ENCODE data around the gene SLC2A8. TPM values are rescaled to one million over a fixed set of nuclear protein-coding genes. Genes with fewer than 3 reads are reported as not detected.

SLC2A8 gene
- total RNA-seq, 4 donors from 2014 or later, result 25.4 to 38.2 (median 29.9) TPM

- Histone ChIP-seq H3K27ac (no peak overlapping the region), H3K4me3 (replicated peaks in 1 of 3) (no peak overlapping the region), H3K4me1 (peaks cover 14 to 36% of the 10 kb centered on the region in 2 donors), H3K9me3 (no peaks in the 10 kb centered on the region), H3K36me3 (peaks cover 48 to 59% of the 10 kb centered on the region in 2 donors), H3K27me3 (no peaks in the 10 kb centered on the region)
- intact Hi-C loops (cut with DNase I), result no loop called here
- 84 to 90% methylated on average over 4 of the region's 4 CpGs for WGBS, 2 donors
- DNase-seq, result no peak
- TF ChIP-seq POLR2A (IDR thresholded peaks at IDR 0.05) (no peak), CTCF (IDR thresholded peaks at IDR 0.05) (no peak)
Measured at GRCh38 chr9:127445851-127446712, 49.1 kb downstream of the SLC2A8 start.

GRCh38 chr9:127446713-127447415 is 49.9 kb downstream of the SLC2A8 start:
- WGBS, 2 donors, result 86 to 93% methylated on average over 7 of the region's 7 CpGs
- intact Hi-C loops (cut with DNase I), result no loop called here
- Histone ChIP-seq H3K27me3 (no peaks in the 10 kb centered on the region), H3K4me1 (peaks cover 15 to 36% of the 10 kb centered on the region in 2 donors), H3K9me3 (no peaks in the 10 kb centered on the region), H3K36me3 (peaks cover 44 to 53% of the 10 kb centered on the region in 2 donors), H3K4me3 (replicated peaks in 1 of 3) (no peak overlapping the region), H3K27ac (no peak overlapping the region)
- no peak for TF ChIP-seq CTCF (IDR thresholded peaks at IDR 0.05)
- no peak for DNase-seq

GRCh38 chr9:127447416-127448111 is 50.6 kb downstream of the SLC2A8 start:
- Histone ChIP-seq H3K36me3 (peaks cover 44 to 46% of the 10 kb centered on the region in 2 donors), H3K9me3 (no peaks in the 10 kb centered on the region), H3K4me1 (peaks cover 22 to 42% of the 10 kb centered on the region in 2 donors), H3K27ac (no peak overlapping the region), H3K4me3 (replicated peaks in 1 of 3) (no peak overlapping the region), H3K27me3 (no peaks in the 10 kb centered on the region)
- TF ChIP-seq CTCF (IDR thresholded peaks at IDR 0.05) (no peak), POLR2A (IDR thresholded peaks at IDR 0.05) (no peak)
- WGBS, 2 donors, result 78 to 92% methylated on average over 7 of the region's 7 CpGs
- no peak for DNase-seq
- intact Hi-C loops (cut with DNase I), result no loop called here

GRCh38 chr9:127448112-127448805 is 51.3 kb downstream of the SLC2A8 start:
- TF ChIP-seq CTCF (IDR thresholded peaks at IDR 0.05) (no peak), POLR2A (IDR thresholded peaks at IDR 0.05) (no peak)
- Histone ChIP-seq H3K9me3 (no peaks in the 10 kb centered on the region), H3K27me3 (no peaks in the 10 kb centered on the region), H3K4me3 (replicated peaks in 1 of 3) (no peak overlapping the region), H3K27ac (no peak overlapping the region), H3K4me1 (peaks cover 25 to 47% of the 10 kb centered on the region in 2 donors), H3K36me3 (peaks cover 44% of the 10 kb centered on the region in 2 donors)
- 91 to 94% methylated on average over 8 of the region's 8 CpGs for WGBS, 2 donors
- no peak for DNase-seq
- intact Hi-C loops (cut with DNase I), result no loop called here

All from thyroid gland (tissue), 4 donors.